NCI-H2196 (cell line): ENCODE results near the gene PRSS16.

Experiments
- DNase-seq: peaks from one replicate; lab custom pipeline; 2025; ENCODE audit not compliant: unreplicated experiment; lab: John Stamatoyannopoulos, UW

PRSS16 gene

GRCh38 chr6:27281569-27281968 lies 34.1 kb downstream of the PRSS16 start:
- no peak for DNase-seq

GRCh38 chr6:27283279-27283678 lies 35.8 kb downstream of the PRSS16 start:
- DNase-seq: no peak

DNA sequence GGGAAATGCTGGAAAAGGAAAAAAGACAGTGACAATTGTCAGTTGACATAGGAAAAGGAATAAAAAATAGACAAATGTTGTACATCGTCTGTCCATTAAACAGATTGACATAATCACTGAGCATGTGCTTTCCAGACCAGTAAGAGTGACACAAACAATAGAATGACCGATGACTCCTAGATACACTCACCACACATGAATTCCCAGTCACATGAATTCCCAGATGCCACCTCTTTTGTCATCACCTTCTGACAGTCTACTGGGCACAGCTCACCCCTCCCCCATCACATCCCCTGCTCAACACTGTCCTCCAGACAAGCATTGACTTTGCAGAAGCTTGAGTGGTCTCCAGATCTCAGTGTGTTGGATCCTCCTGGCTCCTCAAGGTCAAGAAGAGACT lies 38.6 kb downstream of the PRSS16 start:
- DNase-seq: no peak

DNA sequence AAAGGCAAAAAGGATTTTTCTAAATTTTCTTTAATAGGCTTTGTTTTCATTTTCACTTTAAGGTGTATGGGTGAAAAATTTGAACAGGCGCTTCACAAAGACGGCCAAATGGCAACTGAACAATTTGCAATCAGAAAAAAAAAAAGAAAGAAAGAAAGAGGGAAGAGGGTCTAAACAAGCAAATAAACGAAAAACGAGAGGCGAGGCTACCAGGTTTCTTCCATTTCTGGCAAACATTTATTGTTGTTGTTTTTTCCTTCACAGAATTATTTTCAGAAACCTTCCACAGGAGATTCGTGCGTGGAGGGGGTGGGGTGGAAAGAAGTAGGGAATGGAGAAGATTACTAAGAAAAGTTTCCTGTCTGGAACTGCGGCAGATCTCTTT lies 40.2 kb downstream of the PRSS16 start:
- DNase-seq: no peak

DNA sequence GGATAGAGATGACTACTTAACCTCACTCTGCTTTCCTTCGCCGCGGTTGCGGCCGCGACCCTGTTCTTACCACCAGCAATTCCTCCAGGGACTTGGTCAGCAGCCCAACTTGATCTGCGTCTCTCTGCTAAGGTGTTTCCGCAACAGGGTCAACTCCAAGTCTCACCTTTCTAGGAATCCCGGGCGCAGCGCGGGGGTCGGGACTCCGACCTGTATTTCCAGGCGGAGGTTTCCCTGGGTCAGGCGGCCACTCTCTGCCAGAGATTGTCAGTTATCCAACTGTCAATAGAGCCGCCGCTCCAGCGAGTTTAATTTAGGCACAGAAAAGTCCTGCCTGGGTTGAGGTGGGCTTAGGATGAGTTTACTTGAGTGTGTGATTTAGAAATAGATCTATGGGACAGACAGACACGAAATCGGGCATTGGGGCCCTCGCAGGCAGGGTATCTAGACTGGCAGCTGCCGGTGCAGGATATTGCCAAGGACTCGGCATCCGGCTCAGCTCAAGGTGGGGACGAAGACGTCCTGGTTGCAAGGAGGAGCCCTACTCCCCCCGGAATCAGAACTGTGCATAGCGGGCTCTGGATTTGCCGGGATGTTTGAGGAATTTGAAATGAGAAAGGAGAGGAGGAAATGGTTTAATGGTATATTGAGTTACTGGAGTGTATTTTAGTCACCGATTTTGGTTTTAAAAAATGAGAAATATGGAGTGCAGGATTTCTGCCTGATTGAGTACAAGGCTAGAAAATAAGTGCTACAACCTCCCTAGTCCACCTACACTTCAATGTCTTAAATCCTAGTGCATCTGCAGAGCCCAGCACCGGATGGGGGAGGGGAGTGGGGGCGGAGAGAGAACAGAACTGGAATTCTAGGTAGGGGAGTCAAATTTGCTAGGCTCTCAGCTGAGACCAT lies 40.9 kb downstream of the PRSS16 start:
- no peak for DNase-seq

- DNase-seq: no peak
Observed at GRCh38 chr6:27290065-27290849, 42.8 kb downstream of the PRSS16 start.

DNA sequence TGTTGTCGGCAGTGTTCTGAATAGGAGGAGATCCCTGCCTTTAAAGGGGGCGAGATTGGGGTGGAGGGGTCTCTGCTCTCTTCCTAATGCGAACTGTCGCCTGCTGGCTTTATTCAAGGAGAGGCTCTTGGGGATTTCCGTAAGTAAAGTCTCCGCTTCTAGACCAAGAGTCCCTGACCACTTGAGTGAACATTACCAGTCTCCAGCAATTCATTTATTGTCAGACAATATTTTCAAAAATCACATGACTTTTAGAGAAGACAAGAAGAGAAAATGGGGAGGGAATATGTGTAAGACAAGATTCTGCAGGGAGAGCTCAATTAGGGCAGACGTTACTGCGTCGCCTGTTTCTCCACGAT lies 43.3 kb downstream of the PRSS16 start:
- no peak for DNase-seq

GRCh38 chr6:27293436-27294098 lies 46.1 kb downstream of the PRSS16 start:
- DNase-seq: no peak

DNA sequence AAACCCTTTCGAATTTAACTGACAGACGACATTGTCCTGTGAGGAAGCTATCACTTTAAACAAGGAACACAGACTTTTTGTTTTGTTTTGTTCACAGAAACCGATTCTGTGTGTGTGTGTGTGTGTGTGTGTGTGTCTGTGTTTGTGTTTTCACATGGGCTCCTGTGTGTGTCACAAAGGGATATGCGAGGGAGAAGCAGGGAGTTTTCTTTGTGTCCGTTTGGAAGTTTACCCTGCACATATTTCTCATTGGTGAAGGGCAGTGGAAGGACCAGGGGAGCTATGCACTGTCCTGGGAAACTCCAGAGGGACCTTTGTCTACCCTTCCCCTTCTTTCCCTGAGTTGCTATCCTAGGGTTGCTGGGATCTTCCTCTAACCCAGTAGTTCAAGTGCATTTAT lies 46.9 kb downstream of the PRSS16 start:
- DNase-seq: no peak

GRCh38 chr6:27295301-27296079 lies 48.0 kb downstream of the PRSS16 start:
- no peak for DNase-seq

- DNase-seq: no peak
Observed at GRCh38 chr6:27296106-27296783, 48.7 kb downstream of the PRSS16 start.

- no peak for DNase-seq
Observed at GRCh38 chr6:27297484-27297856, 50.0 kb downstream of the PRSS16 start.

GRCh38 chr6:27297857-27298730 lies 50.6 kb downstream of the PRSS16 start:
- no peak for DNase-seq

DNA sequence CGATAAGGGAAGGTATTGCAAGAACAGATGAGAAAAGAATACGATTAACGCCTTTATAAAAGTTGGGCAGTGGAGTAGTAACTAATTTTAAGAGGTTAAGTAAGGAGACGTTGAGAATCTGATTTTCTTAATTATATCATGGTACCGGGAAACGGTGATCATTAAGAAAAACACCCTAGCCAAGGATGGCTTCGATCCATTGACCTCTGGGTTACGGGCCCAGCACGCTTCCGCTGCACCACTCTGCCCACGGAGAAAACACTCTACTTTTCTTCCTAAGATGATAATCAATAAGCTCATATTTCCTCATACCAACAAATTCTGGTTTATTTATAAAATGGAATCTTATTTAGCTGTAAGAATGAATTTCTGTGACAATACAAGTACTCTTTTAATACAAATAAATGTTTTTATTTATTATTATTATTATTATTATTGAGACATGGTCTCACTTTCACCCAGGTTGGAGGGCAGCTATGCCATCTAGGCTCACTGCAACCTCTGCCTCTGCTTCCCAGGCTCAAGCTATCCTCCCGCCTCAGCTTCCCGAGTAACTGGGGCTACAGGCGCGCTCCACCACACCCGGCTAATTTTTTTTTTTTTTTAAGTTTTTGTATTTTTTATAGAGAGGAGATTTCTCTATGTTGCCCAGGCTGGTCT lies 56.2 kb downstream of the PRSS16 start:
- DNase-seq: no peak
